ENCODE results near the gene KIF16B. TPM values are rescaled to one million over a fixed set of nuclear protein-coding genes. Genes with fewer than 3 reads are reported as not detected.

The KIF16B gene
- total and polyA plus RNA-seq, 2 of the 13 experiments (the other 11 are each of a cell fraction or from before 2014, with no cell fraction given): 6.9 to 18.0 TPM

DNA sequence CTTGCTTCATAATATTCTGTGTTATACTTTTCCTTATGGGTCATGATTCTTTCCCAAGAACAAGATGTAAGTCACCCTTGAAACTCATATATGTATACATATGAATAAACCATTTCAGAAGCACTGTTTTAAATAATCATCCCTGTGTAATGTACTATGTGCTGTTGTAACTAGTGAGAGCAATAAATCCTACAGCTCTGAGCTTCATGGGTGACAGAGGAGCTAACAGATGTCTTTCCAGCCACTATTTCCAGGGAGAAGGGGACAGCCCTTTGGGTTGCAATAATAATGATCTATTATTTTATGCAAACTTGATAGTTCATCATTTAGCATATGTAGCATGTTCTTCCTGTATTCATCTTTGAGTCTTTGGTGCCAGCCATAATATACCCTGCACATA is 342.8 kb downstream of the KIF16B start:
- FAIRE-seq (no peak), DNase-seq (ENCODE audit: low spot score) (no peak), ATAC-seq (no peak)
- no peaks in the 10 kb centered on the region for H3K27me3 ChIP-seq (ENCODE audit: control insufficient read depth in 1 of 2, insufficient read depth in 2 of 2, low read length in 2 of 2)
- BruUV-seq (replicated peaks): no TSS peak
- no peak overlapping the region for H2AFZ ChIP-seq (ENCODE audit: low read length)
- H4K20me1 ChIP-seq (ENCODE audit: insufficient read depth, low read length): no peaks in the 10 kb centered on the region
- no peak overlapping the region for H3K9ac ChIP-seq (ENCODE audit: insufficient read depth, low read depth, low read length)
- H3K36me3 ChIP-seq (replicated peaks in 1 of 2; ENCODE audit: control insufficient read depth in 1 of 2, insufficient read depth in 2 of 2, low read length in 2 of 2): no peaks in the 10 kb centered on the region
- H3K9me3 ChIP-seq (ENCODE audit: low read length): 0 out of 2 replicates have a peak, but pooled peaks cover 4% of the 10 kb centered on the region
- in situ Hi-C loops (cut with HindIII; ENCODE audit: extremely low pct_ligation_motif_present, low pct_unique_long_range_greater_than_20kb): loop anchor here (10.0 kb wide), 1 partner anchor 526 kb away; no protein-coding TSS in a partner anchor
- no peak overlapping the region for H3K27ac ChIP-seq (ENCODE audit: extremely low read length, insufficient read depth, low read length)
- ChIA-PET POLR2A (no interaction called here), CTCF (ENCODE audit: low intra/inter-chr PET ratio, low total read pairs) (no interaction called here)
- no peak overlapping the region for H3K4me2 ChIP-seq (ENCODE audit: low read depth, low read length)
- no peak overlapping the region for H3K4me3 ChIP-seq (replicated peaks in 1 of 3; ENCODE audit: insufficient read depth in 1 of 3, low read depth in 2 of 3, low read length in 3 of 3)
- no peak for TF ChIP-seq ZNF441 (CRISPR knock-in tag; IDR thresholded peaks at IDR 0.05; ENCODE audit: borderline replicate concordance)
- TF ChIP-seq GPN1 (CRISPR knock-in tag; IDR thresholded peaks at IDR 0.05; ENCODE audit: borderline replicate concordance): no peak
- intact Hi-C loops (cut with micrococcal nuclease; ENCODE audit: unreplicated experiment): no loop called here
- no peaks in the 10 kb centered on the region for H3K4me1 ChIP-seq (ENCODE audit: insufficient read depth, low read length)
- no peaks in the 10 kb centered on the region for H3K79me2 ChIP-seq (ENCODE audit: insufficient read depth, low read length)

DNA sequence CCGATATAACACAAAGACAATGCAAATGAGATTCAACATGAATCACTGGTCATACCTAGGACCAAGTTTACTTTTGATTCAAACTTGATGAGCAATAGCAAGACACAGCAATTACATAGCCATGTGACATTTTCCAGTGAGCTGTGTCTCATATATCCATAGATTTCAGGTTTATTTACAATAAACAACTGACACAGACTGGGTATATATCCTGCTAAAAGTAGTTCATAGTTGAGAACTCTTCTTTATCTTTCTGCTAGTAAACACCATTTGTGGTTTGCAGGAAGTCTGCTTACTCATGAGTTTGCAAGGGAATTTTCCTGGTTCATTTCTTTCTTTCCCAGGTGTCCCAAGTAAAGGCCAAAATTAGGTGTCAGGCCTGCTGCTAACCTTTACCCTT is 343.4 kb downstream of the KIF16B start:
- TF ChIP-seq SMYD3 (CRISPR knock-in tag; IDR thresholded peaks at IDR 0.05): no peak
- TF ChIP-seq SIX1 (CRISPR knock-in tag; IDR thresholded peaks at IDR 0.05; ENCODE audit: borderline replicate concordance): no peak
- TF ChIP-seq DNMT3B (CRISPR knock-in tag; conservative IDR thresholded peaks at IDR 0.05): no peak
- TF ChIP-seq ZNF543 (CRISPR knock-in tag; IDR thresholded peaks at IDR 0.05): no peak
- TF ChIP-seq HNRNPUL1 (IDR thresholded peaks at IDR 0.05; ENCODE audit: low read depth, low read length): no peak
- no peak for TF ChIP-seq ZSCAN9 (CRISPR knock-in tag; IDR thresholded peaks at IDR 0.05; ENCODE audit: borderline replicate concordance)
- TF ChIP-seq HDAC6 (IDR thresholded peaks at IDR 0.05; ENCODE audit: low read depth, low read length): no peak
- TF ChIP-seq, protein P1, sequence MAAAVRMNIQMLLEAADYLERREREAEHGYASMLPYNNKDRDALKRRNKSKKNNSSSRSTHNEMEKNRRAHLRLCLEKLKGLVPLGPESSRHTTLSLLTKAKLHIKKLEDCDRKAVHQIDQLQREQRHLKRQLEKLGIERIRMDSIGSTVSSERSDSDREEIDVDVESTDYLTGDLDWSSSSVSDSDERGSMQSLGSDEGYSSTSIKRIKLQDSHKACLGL (CRISPR knock-in tag; IDR thresholded peaks at IDR 0.05): no peak
- no peak for TF ChIP-seq ZFP41 (CRISPR knock-in tag; IDR thresholded peaks at IDR 0.05; ENCODE audit: borderline replicate concordance)
- no peak for TF ChIP-seq ADNP (CRISPR knock-in tag; IDR thresholded peaks at IDR 0.05)
- Histone ChIP-seq H3K27me3 (ENCODE audit: control insufficient read depth in 1 of 2, insufficient read depth in 2 of 2, low read length in 2 of 2) (no peaks in the 10 kb centered on the region), H3K4me2 (ENCODE audit: low read depth, low read length) (no peak overlapping the region), H2AFZ (ENCODE audit: low read length) (no peak overlapping the region), H3K9ac (ENCODE audit: insufficient read depth, low read depth, low read length) (no peak overlapping the region), H4K20me1 (ENCODE audit: insufficient read depth, low read length) (no peaks in the 10 kb centered on the region), H3K36me3 (replicated peaks in 1 of 2; ENCODE audit: control insufficient read depth in 1 of 2, insufficient read depth in 2 of 2, low read length in 2 of 2) (no peaks in the 10 kb centered on the region), H3K79me2 (ENCODE audit: insufficient read depth, low read length) (no peaks in the 10 kb centered on the region), H3K4me1 (ENCODE audit: insufficient read depth, low read length) (no peaks in the 10 kb centered on the region), H3K27ac (ENCODE audit: extremely low read length, insufficient read depth, low read length) (no peak overlapping the region), H3K9me3 (ENCODE audit: low read length) (0 out of 2 replicates have a peak, but pooled peaks cover 4% of the 10 kb centered on the region), H3K4me3 (replicated peaks in 1 of 3; ENCODE audit: insufficient read depth in 1 of 3, low read depth in 2 of 3, low read length in 3 of 3) (no peak overlapping the region)
- 70% methylated on average over 1 of the region's 1 CpG for WGBS (ENCODE audit: low lambda C conversion rate)
- POLR2A ChIA-PET: no interaction called here
- no peak for DNase-seq (ENCODE audit: low spot score)
- in situ Hi-C loops (cut with HindIII; ENCODE audit: extremely low pct_ligation_motif_present, low pct_unique_long_range_greater_than_20kb): loop anchor here (10.0 kb wide), 1 partner anchor 525 kb away; no protein-coding TSS in a partner anchor
- no TSS peak for BruUV-seq (replicated peaks)
- CTCF ChIA-PET (ENCODE audit: low intra/inter-chr PET ratio, low total read pairs): no interaction called here
- intact Hi-C loops (cut with micrococcal nuclease; ENCODE audit: unreplicated experiment): no loop called here
- FAIRE-seq: no peak
- ATAC-seq: no peak
